GM18951 (cell line): ENCODE results near the gene CCND1.

Source experiments
- POLR2A ChIP-seq: IDR thresholded peaks from 4 replicates; pipeline ENCODE4 v1.6.1; 2011; ENCODE audit warnings: mild to moderate bottlenecking; ENCODE audit not compliant: insufficient read length, insufficient read depth; ENCODE audit errors: extremely low read depth
- in situ Hi-C: fragments of 300-500 bp; cut with MboI; formaldehyde crosslinking; loops from one replicate; pipeline ENCODE4 v1.12.0; 2022; ENCODE audit warnings: low sequenced_read_pairs, mixed read lengths, inconsistent platforms; ENCODE audit not compliant: unreplicated experiment

CCND1 gene

GRCh38 chr11:69654001-69654659, 13.2 kb downstream of the CCND1 start:
- in situ Hi-C loops: no loop called here
- TF ChIP-seq POLR2A: no peak

DNA sequence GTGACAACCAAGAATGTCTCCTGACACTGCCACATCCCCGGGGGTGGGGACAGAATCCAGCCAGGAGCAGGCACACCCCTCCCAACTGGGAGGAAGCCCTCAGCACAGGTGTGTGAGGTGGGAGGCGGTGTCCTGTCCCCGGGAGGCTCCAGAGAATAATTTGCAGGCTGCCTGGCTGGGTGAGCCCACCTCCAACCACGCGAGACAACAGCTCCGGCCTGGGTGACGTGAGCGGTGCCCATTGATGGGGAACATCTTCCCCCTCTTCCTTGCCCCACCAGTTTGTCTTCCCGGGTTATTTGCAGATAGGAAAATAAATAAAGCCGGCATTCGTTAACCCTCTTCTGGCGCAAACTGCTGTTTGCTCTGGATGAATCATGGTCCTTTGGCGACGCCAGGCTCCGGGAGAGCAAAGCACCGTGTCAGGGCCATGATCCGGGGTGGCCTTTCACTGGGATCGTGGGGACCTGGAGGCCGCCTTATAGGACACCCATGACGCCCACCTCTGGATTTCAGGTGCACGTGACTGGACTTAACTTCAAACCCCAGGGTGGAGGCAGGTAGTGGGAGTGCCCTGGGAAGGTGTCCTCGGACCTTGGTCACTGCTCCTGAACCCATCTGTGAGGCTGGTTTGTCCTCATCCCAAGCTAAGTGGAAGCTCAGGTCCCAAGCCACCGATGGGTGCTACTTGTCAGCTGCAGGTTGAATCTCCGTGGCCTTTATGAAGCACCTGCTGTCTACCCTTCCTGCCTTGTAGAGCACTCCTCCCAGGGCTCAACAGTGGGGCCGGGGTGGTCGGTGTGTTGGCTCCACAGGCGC, 13.9 kb downstream of the CCND1 start:
- TF ChIP-seq POLR2A: no peak
- in situ Hi-C loops: no loop called here

DNA sequence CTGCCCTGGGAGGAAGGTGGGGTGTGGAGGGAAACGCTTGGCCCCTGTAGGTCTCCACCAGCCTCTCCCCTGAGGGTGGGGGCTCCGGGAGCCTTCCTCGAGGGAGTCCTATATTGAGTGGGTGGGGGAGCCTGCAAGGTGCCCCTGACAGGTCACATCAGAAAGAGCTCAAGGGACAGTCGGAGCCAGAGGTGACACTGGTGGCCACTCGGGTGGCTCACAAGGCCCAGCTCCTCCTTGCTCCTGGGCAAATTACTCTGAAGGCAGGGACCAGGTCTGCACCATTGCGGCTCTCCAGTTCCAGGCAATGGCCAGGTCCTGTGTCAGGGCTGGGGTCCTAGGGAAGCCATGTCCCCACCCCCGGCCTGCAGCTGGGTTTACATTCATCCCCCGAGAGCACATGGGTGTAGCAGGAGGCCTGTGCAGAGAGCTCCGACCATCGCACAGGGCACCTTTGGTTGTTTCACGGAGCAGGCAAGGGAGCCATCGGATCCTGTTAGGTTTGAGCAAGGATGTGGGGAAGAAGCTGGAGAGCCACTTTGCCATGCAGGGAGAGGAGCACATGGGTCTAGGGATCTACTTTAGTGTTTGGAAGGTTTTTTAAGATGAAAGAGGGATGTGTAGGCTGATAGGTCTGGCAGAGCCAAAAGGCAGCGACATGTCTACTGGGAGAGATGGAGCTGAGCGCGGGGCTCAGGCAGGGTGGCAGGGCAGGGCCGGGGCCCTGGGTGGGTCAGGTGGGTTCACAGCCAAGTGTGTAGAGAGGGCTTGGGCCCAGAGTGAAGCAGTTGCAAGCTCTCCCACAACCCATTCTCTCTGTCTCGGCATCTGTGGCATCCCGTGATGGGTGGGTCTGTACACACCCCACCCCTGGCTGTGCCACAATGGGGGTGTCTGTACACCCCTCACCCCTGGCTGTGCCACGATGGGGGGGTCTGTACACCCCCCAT, 14.8 kb downstream of the CCND1 start:
- TF ChIP-seq POLR2A: no peak
- in situ Hi-C loops: no loop called here

- in situ Hi-C loops: no loop called here
- TF ChIP-seq POLR2A: no peak
These were observed 15.8 kb downstream of the CCND1 start for GRCh38 chr11:69656536-69657455.

DNA sequence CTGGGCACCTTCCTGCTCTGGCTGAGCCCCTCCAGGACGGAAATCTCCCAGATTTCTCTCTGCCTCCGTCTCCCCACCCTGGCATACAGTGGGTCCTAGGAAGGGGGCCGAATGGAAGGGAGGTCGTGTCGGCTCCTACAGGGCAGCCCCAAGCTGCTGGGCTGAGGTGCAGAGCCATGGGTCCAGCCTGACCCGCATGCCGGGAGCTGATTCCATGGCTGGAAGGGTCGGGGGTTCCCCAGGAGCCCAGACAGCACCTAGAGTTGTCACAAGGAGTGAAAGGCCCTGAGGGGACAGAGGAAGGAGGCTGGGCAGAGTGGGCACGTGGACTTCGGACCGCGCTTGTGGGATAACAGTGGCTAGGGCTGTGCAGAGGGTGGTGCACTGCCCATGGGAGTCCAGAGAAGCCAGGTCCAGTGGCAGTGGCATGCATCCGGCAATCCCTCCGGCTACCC, 16.5 kb downstream of the CCND1 start:
- in situ Hi-C loops: no loop called here
- TF ChIP-seq POLR2A: no peak

- in situ Hi-C loops: no loop called here
- no peak for TF ChIP-seq POLR2A
These were observed 17.1 kb downstream of the CCND1 start for GRCh38 chr11:69657911-69658625.

- in situ Hi-C loops: no loop called here
- no peak for TF ChIP-seq POLR2A
These were observed 17.9 kb downstream of the CCND1 start for GRCh38 chr11:69658626-69659450.

DNA sequence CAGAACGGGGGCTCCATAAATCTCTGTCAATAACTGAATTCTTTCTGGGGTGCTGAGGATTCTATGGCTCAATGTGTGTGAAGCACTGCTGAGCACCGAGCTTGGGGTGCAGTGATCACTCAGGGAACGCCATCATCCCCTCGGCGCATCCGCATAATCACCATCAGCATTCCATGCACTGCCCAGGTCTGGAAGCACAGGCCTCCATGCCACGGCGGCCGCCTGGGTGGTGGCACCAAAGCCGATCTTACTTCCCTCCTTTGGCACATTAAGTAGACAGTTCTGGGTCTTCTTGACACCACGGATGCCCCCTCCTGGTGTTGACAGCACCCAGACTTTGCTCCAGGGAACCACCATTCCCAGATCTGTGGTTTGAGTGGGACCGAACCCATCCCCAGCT, 18.6 kb downstream of the CCND1 start:
- in situ Hi-C loops: no loop called here
- TF ChIP-seq POLR2A: no peak

GRCh38 chr11:69660001-69660500, 19.1 kb downstream of the CCND1 start:
- no peak for TF ChIP-seq POLR2A
- in situ Hi-C loops: no loop called here

DNA sequence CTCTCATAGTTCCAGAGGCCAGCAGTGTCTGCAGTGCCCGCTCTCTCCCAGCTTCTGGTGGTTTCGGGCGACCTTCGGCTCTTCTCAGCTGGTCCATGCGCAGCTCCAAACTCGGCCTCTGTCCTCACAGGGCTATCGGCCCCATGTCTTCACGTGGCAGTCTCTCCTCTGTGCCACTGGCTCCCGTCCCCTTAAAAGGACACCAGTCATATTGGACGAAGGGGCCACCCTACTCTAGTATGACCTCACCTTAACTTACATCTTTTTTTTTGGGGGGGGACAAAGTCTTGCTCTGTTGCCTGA, 20.4 kb downstream of the CCND1 start:
- in situ Hi-C loops: no loop called here
- TF ChIP-seq POLR2A: no peak
